ENCODE results near the gene FOXO3. TPM values are rescaled to one million over a fixed set of nuclear protein-coding genes. Genes with fewer than 3 reads are reported as not detected.

The FOXO3 gene
- total RNA-seq, 1 experiment from 2014 or later = 22.1 TPM

DNA sequence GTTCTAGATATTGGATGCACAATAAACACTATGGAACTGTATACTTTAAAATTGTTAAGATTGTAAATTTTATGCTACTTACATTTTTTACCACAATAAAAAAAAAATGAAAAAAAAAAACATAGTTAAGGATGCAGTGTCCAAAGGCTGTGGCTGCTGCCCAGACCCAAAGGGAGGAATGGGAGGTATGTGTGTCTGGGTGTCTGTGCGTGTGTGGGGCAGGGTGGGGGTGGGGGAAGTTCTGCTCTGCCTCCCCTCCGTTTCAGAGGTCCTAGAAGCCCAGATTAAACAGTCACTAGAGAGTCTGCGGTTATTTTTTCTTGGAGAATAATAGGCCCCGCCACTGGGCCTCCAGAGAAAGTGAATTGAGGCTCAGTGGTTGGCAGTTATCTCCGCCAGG lies 151.1 kb downstream of the FOXO3 start:
- H2AFZ ChIP-seq (ENCODE audit: low read length) = no peak overlapping the region
- H3K14ac ChIP-seq (ENCODE audit: insufficient read depth, low read length) = no peak overlapping the region
- no peak overlapping the region for H3K9ac ChIP-seq (ENCODE audit: extremely low read depth, insufficient read length, low read length)
- H3K4me2 ChIP-seq (ENCODE audit: insufficient read depth, insufficient read length, low read length) = no peak overlapping the region
- no peak overlapping the region for H3K56ac ChIP-seq (ENCODE audit: insufficient read length, low read depth, low read length)
- H2BK20ac ChIP-seq (ENCODE audit: low read depth, low read length, poor library complexity, severe bottlenecking) = no peak overlapping the region
- no peaks in the 10 kb centered on the region for H3K9me3 ChIP-seq (ENCODE audit: control insufficient read depth, low read depth, low read length)
- H2BK15ac ChIP-seq (ENCODE audit: low read depth, low read length) = no peak overlapping the region
- H3K23ac ChIP-seq (ENCODE audit: insufficient read length, low read depth, low read length) = no peak overlapping the region
- no peak overlapping the region for H2BK12ac ChIP-seq (ENCODE audit: insufficient read length, low read depth, low read length)
- H4K20me1 ChIP-seq (ENCODE audit: control insufficient read depth, insufficient read depth, insufficient read length) = no peaks in the 10 kb centered on the region
- H3T11ph ChIP-seq (ENCODE audit: low read length) = no peak overlapping the region
- Mint-ChIP-seq H3K27ac (no peak overlapping the region), H3K9me3 (no peaks in the 10 kb centered on the region), H3K4me3 (no peak overlapping the region), H3K27me3 (ENCODE audit: low read depth) (peaks cover 4% of the 10 kb centered on the region), H3K4me1 (peaks cover 16 to 18% of the 10 kb centered on the region in 2 experiments), H3K36me3 (ENCODE audit: insufficient read depth in 1 of 3, low read depth in 3 of 3) (no peaks in the 10 kb centered on the region)
- no CpG with 5 or more reads among the region's 5 CpGs for WGBS (ENCODE audit: extremely low coverage, insufficient read length, low lambda C conversion rate)
- DNase-seq = no peak
- H3K27ac ChIP-seq (ENCODE audit: insufficient read length, low read depth, low read length) = no peak overlapping the region
- H3K4me1 ChIP-seq (ENCODE audit: insufficient read depth, low read length) = no peaks in the 10 kb centered on the region; the same call in 1 of the 2 replicates
- TF ChIP-seq, protein P1, sequence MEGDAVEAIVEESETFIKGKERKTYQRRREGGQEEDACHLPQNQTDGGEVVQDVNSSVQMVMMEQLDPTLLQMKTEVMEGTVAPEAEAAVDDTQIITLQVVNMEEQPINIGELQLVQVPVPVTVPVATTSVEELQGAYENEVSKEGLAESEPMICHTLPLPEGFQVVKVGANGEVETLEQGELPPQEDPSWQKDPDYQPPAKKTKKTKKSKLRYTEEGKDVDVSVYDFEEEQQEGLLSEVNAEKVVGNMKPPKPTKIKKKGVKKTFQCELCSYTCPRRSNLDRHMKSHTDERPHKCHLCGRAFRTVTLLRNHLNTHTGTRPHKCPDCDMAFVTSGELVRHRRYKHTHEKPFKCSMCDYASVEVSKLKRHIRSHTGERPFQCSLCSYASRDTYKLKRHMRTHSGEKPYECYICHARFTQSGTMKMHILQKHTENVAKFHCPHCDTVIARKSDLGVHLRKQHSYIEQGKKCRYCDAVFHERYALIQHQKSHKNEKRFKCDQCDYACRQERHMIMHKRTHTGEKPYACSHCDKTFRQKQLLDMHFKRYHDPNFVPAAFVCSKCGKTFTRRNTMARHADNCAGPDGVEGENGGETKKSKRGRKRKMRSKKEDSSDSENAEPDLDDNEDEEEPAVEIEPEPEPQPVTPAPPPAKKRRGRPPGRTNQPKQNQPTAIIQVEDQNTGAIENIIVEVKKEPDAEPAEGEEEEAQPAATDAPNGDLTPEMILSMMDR (conservative IDR thresholded peaks at IDR 0.05) = no peak
- H3K79me1 ChIP-seq (ENCODE audit: insufficient read depth, low read depth, low read length, poor library complexity, severe bottlenecking) = no peaks in the 10 kb centered on the region
- H3K27me3 ChIP-seq (ENCODE audit: insufficient read depth, low read length) = no peaks in the 10 kb centered on the region
- H2BK5ac ChIP-seq (ENCODE audit: insufficient read length, low read length) = no peak overlapping the region
- H4K5ac ChIP-seq (ENCODE audit: insufficient read length, low read depth, low read length) = no peak overlapping the region
- no peak overlapping the region for H4K8ac ChIP-seq (replicated peaks; ENCODE audit: insufficient read length, low read depth, low read length)
- H2BK120ac ChIP-seq (ENCODE audit: low read depth, low read length, poor library complexity, severe bottlenecking) = no peak overlapping the region
- no peaks in the 10 kb centered on the region for H3K23me2 ChIP-seq (ENCODE audit: insufficient read length, low read depth, low read length, poor library complexity, severe bottlenecking)
- no peak overlapping the region for H4K91ac ChIP-seq (ENCODE audit: insufficient read length, low read depth, low read length)
- H3K79me2 ChIP-seq (ENCODE audit: insufficient read depth, low read length) = no peaks in the 10 kb centered on the region
- H3K4ac ChIP-seq (ENCODE audit: low read depth, low read length) = no peak overlapping the region
- H3K18ac ChIP-seq (ENCODE audit: insufficient read length, low read depth, low read length) = no peak overlapping the region
- H2AK5ac ChIP-seq (ENCODE audit: insufficient read length, low read length) = no peak overlapping the region
